CD14-positive monocyte (primary cell): ENCODE results near the gene ITSN1. TPM values are rescaled to one million over a fixed set of nuclear protein-coding genes. Genes with fewer than 3 reads are reported as not detected.

Source experiments
- DNase-seq, 3 donors: peaks; one replicate each; pipeline ENCODE4 v3.0.0-alpha.2; 2011 to 2022
- H2AFZ ChIP-seq: 2 replicates; pipeline ENCODE4 v1.6.0; 2012; ENCODE audit warnings: mild to moderate bottlenecking, low read depth, low read length, inconsistent platforms; ENCODE audit not compliant: insufficient read depth, poor library complexity, severe bottlenecking
- H3K27ac ChIP-seq, 2 donors: 1 replicate in 1 of 2; 2 replicates in 1 of 2; pipeline ENCODE4 v1.5.1; 2012 to 2013; ENCODE audit warnings: low read length in 2 of 2, control low read depth in 1 of 2, inconsistent platforms in 1 of 2, low read depth in 1 of 2, mild to moderate bottlenecking in 1 of 2
- H3K27me3 ChIP-seq, 2 donors: one replicate each; pipeline versions ENCODE4 v1.6.0 to v1.6.1; 2011 to 2013; ENCODE audit warnings: low read length in 2 of 2; ENCODE audit not compliant: control insufficient read depth in 2 of 2, insufficient read depth in 2 of 2
- H3K36me3 ChIP-seq, 2 donors: replicated peaks in 1 of 2; 1 replicate in 1 of 2; 2 replicates in 1 of 2; pipeline versions ENCODE4 v1.5.1 to v1.6.1; 2012 to 2013; ENCODE audit warnings: low read length in 2 of 2, control low read depth in 1 of 2, inconsistent platforms in 1 of 2, mild to moderate bottlenecking in 1 of 2; ENCODE audit not compliant: insufficient read depth in 2 of 2, control insufficient read depth in 1 of 2
- H3K4me1 ChIP-seq, 2 donors: 1 replicate in 1 of 2; 2 replicates in 1 of 2; pipeline versions ENCODE4 v1.5.1 to v1.6.1; 2012 to 2013; ENCODE audit warnings: low read length in 2 of 2, control low read depth in 1 of 2, inconsistent platforms in 1 of 2, mild to moderate bottlenecking in 1 of 2, moderate library complexity in 1 of 2; ENCODE audit not compliant: insufficient read depth in 2 of 2, control insufficient read depth in 1 of 2
- H3K4me2 ChIP-seq: replicated peaks from 2 replicates; pipeline ENCODE3; 2012; ENCODE audit warnings: low read length, moderate library complexity, mild to moderate bottlenecking; ENCODE audit not compliant: poor library complexity, severe bottlenecking; ENCODE audit errors: extremely low read depth
- H3K4me3 ChIP-seq, 3 experiments: fragments of 200-600 bp in 1 of 3; sonication (generic) in 1 of 3; replicated peaks in 1 of 3; 1 replicate in 2 of 3; 2 replicates in 1 of 3; pipeline ENCODE4 v1.5.1; 2011 to 2013; ENCODE audit warnings: low read length in 3 of 3, mild to moderate bottlenecking in 3 of 3, control low read depth in 2 of 3, low read depth in 2 of 3, inconsistent platforms in 1 of 3, moderate library complexity in 1 of 3
- H3K79me2 ChIP-seq: 2 replicates; pipeline ENCODE4 v1.6.0; 2012; ENCODE audit warnings: mild to moderate bottlenecking, control low read depth, inconsistent platforms, low read length, moderate library complexity; ENCODE audit not compliant: insufficient read depth
- H3K9ac ChIP-seq: 2 replicates; pipeline ENCODE4 v1.6.0; 2017; ENCODE audit warnings: low read length, mild to moderate bottlenecking; ENCODE audit not compliant: insufficient read depth, poor library complexity, severe bottlenecking
- H3K9me3 ChIP-seq, 2 donors: replicated peaks in 1 of 2; 1 replicate in 1 of 2; 2 replicates in 1 of 2; pipeline versions ENCODE4 v1.5.1 to v1.6.1; 2012 to 2013; ENCODE audit warnings: low read length in 2 of 2, control low read depth in 1 of 2; ENCODE audit not compliant: control insufficient read depth in 1 of 2, insufficient read depth in 1 of 2
- H4K20me1 ChIP-seq: 2 replicates; pipeline ENCODE4 v1.6.0; 2012; ENCODE audit warnings: mild to moderate bottlenecking, low read length, control low read depth, moderate library complexity; ENCODE audit not compliant: insufficient read depth
- H3K27ac Mint-ChIP-seq, 7 donors: one replicate each; pipeline ENCODE4 v1.8.0; 2020; ENCODE audit warnings: mild to moderate bottlenecking in 7 of 7, mixed read lengths in 7 of 7, moderate library complexity in 6 of 7, inconsistent platforms in 2 of 7
- H3K27me3 Mint-ChIP-seq, 3 donors: one replicate each; pipeline ENCODE4 v1.8.0; 2021 to 2022; ENCODE audit warnings: low read depth in 3 of 3, mild to moderate bottlenecking in 3 of 3, mixed read lengths in 3 of 3, moderate library complexity in 3 of 3, inconsistent platforms in 1 of 3
- H3K36me3 Mint-ChIP-seq, 2 donors: one replicate each; pipeline ENCODE4 v1.8.0; 2020; ENCODE audit warnings: mixed read lengths in 2 of 2, inconsistent platforms in 1 of 2, mild to moderate bottlenecking in 1 of 2
- H3K4me1 Mint-ChIP-seq: one replicate; pipeline ENCODE4 v1.8.0; 2020; ENCODE audit warnings: mild to moderate bottlenecking, mixed read lengths
- H3K4me3 Mint-ChIP-seq, 2 donors: one replicate each; pipeline ENCODE4 v1.8.0; 2020; ENCODE audit warnings: mild to moderate bottlenecking in 2 of 2, mixed read lengths in 2 of 2, moderate library complexity in 1 of 2
- H3K9me3 Mint-ChIP-seq, 7 donors: one replicate each; pipeline ENCODE4 v1.8.0; 2020 to 2022; ENCODE audit warnings: mixed read lengths in 7 of 7, mild to moderate bottlenecking in 6 of 7, moderate library complexity in 6 of 7, inconsistent platforms in 2 of 7
- CTCF ChIP-seq: fragments of 200-600 bp; IDR thresholded peaks from one replicate; pipeline ENCODE4 v1.8.0; 2022; ENCODE audit warnings: antibody characterized with exemption, mild to moderate bottlenecking
- WGBS: methylation state at CpG from one replicate; pipeline ENCODE4 v1.1.5; 2013; ENCODE audit warnings: missing lambda C conversion rate; ENCODE audit not compliant: insufficient coverage; 5-methylcytosine and 5-hydroxymethylcytosine counted together
- intact Hi-C, 2 donors: fragments of 100-400 bp; cut with micrococcal nuclease; formaldehyde crosslinking; loops; one replicate each; pipeline versions ENCODE4 v1.15.0 to v1.15.1; 2023
- polyA plus RNA-seq, 3 donors: library from polyadenylated mRNA; depleted of rRNA in 1 of 3; unstranded in 2 of 3; stranded (reverse) in 1 of 3; fragments of 300-500 nt in 2 of 3; fragments of >200 nt in 1 of 3; fragmentation: Illumina TruSeq in 2 of 3; gene quantifications; 1 replicate in 2 of 3; 2 replicates in 1 of 3; pipeline ENCODE4 v1.2.3, GENCODE V29; 2012 to 2021

The ITSN1 gene
- polyA plus RNA-seq, 3 donors, result 4.7 to 10.3 (median 5.1) TPM

- Mint-ChIP-seq H3K4me1 (no peaks in the 10 kb centered on the region), H3K27ac (no peak overlapping the region), H3K36me3 (peaks cover 12 to 26% of the 10 kb centered on the region in 2 donors), H3K27me3 (no peaks in the 10 kb centered on the region), H3K4me3 (no peak overlapping the region), H3K9me3 (no peaks in the 10 kb centered on the region)
- no peak for TF ChIP-seq CTCF
- no peak overlapping the region for H3K9ac ChIP-seq
- H3K36me3 ChIP-seq, result peaks cover 0 to 9% of the 10 kb centered on the region in 2 donors
- H3K4me2 ChIP-seq, result no peak overlapping the region
- H3K79me2 ChIP-seq, result no peaks in the 10 kb centered on the region
- no peak overlapping the region for H3K4me3 ChIP-seq
- H3K9me3 ChIP-seq, result no peaks in the 10 kb centered on the region
- H4K20me1 ChIP-seq, result no peaks in the 10 kb centered on the region
- intact Hi-C loops, result no loop called here
- no peak overlapping the region for H2AFZ ChIP-seq
- DNase-seq, result no peak
- no CpG with 5 or more reads among the region's 1 CpG for WGBS
- no peak overlapping the region for H3K27ac ChIP-seq
- no peaks in the 10 kb centered on the region for H3K4me1 ChIP-seq
- no peaks in the 10 kb centered on the region for H3K27me3 ChIP-seq
These were observed 113.1 kb downstream of the ITSN1 start for GRCh38 chr21:33755354-33755753.

DNA sequence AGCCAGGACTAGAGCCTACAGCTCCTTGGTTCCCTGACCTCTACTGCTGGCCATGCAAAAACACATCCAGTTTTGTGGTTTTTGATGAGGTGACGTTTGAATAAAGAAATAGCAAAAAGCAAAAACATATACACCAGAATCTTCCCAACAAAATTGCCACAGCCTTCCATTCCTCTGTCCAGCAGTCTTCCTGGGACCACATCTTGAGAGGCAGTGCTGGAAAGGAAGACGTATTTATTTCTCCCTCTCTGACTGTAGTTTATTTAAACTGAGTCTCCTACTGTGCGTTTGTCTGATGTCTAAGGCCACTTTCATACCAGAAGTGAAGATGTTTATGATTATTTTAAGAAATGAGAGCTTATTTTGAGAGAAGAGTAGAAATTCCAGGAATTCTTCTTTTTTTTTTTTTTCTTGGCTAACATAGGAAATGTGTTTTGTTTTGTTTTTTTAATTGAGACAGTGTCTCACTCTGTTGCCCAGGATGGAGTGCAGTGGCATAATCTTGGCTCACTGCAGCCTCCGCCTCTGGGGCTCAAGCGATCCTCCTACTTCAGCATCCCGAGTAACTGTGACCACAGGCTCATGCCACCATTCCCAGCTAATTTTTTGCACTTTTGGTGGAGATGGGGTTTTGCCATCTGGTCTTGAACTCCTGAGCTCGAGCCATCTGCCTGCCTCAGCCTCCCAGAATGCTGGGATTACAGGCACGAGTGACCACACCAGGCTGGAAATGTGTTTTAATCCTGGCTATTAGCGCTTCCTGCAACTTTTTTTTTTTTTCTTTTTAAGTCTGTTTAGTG lies 118.5 kb downstream of the ITSN1 start:
- Histone ChIP-seq H3K4me3 (no peak overlapping the region), H3K4me1 (peaks cover 7% of the 10 kb centered on the region in 2 donors), H3K9me3 (no peaks in the 10 kb centered on the region), H4K20me1 (no peaks in the 10 kb centered on the region), H3K79me2 (no peaks in the 10 kb centered on the region), H3K27me3 (no peaks in the 10 kb centered on the region), H2AFZ (no peak overlapping the region), H3K4me2 (no peak overlapping the region), H3K36me3 (peaks cover 2 to 3% of the 10 kb centered on the region in 2 donors), H3K9ac (no peak overlapping the region), H3K27ac (no peak overlapping the region)
- Mint-ChIP-seq H3K4me3 (no peak overlapping the region), H3K27me3 (peaks cover 0 to 1% (median 0%) of the 10 kb centered on the region in 3 donors), H3K27ac (peak overlapping the region in 5 of 7 donors; percentile 3 to 50 (median 25)), H3K36me3 (peaks cover 18 to 22% of the 10 kb centered on the region in 2 donors), H3K4me1 (peaks cover 10% of the 10 kb centered on the region), H3K9me3 (no peaks in the 10 kb centered on the region)
- no peak for DNase-seq
- WGBS, result 100% methylated on average over 2 of the region's 9 CpGs
- no peak for TF ChIP-seq CTCF
- intact Hi-C loops, result no loop called here
